SW 1271 (cell line): ENCODE measurements around the gene STKLD1.
"Not testable (repeated sequence)": the region's sequence is repeated elsewhere in the genome, so short reads cannot be mapped to it uniquely, and the experiment has no call there.

ENCODE experiments used
- DNase-seq, 2 experiments: peaks; one replicate each; lab custom pipeline; 2025; lab: John Stamatoyannopoulos, UW

STKLD1 gene

DNA sequence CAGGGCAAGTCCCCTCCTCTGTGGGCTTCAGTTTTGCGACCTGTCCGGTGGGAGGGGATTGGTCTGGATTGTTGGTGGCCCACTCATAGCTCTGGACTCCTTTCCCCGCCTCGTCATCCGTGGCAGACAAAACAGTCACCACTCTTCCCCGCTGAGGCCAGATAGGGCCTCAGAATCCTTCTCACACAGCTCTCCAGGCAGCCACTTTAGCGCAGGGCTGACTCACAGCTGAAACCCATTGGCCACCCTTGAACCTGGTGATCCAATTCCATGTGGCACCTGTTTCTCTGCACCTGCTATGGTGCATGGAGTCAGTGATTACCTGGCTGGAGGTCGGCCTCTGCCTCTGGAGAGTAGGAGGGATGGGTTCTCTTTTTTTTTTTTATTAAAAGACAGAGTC lies 67.8 kb downstream of the STKLD1 start:
- no peak for DNase-seq

DNA sequence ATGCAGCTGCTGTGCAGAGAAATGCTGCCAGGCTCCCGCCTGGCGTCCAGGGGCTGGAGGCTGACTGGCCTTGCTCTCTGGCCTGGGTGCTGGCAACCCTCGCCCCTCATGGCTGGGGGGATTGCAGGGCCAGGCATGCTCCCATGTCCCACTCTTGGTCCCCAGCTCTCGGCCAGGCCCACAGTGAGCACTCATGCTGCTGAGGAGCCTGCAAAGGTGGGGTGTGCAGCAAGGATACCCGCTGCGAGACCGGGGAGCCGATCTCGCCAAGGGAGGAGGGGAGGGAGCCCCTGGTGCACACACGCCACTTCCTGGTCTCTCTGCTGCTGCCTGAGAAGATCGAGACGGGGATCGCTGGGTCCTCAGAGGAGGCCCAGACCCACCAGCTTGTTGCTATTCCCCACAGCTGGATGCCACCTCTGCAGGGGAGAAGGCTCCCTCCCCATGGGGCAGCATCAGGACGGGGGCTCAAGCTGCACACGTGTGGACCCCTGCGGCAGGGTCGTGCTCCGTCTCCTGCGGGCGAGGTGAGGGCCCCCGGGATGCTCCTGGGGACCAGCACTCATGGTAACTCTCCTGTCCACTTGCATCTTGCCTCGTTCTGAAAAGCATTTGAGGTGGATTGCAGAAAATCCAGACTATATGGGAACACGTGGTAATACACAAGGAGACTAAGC lies 69.3 kb downstream of the STKLD1 start:
- DNase-seq = no peak

DNA sequence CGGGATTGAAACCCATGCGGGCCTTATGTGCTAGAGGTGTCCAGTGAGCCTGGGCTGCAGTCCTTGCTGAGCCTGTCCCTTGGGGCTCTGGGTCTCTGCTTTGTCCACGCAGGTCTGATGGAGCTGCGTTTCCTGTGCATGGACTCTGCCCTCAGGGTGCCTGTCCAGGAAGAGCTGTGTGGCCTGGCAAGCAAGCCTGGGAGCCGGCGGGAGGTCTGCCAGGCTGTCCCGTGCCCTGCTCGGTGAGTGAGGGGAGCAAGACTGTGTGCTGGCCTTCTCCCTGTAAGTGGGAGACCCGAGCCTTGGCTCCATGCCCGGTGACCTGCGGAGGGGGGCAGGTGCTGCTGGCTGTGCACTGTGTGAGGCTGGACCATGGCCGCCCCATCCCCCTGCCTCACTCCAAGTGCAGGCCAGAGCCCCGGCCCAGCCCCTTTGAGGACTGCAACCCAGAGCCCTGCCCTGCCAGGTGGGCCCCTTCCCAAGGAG lies 72.4 kb downstream of the STKLD1 start:
- no peak for DNase-seq

DNA sequence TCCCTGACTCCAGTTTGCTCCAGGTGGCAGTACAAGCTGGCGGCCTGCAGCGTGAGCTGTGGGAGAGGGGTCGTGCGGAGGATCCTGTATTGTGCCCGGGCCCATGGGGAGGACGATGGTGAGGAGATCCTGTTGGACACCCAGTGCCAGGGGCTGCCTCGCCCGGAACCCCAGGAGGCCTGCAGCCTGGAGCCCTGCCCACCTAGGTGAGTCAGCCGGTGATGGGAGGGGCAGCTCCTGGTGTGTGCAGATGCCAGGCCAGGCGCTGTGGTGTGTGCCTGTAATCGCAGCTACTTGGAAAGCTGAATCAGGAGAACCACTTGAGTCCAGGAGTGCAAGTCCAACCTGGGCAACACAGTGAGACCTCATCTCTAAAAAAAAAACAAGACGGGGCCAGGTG lies 73.6 kb downstream of the STKLD1 start:
- DNase-seq = no peak

DNA sequence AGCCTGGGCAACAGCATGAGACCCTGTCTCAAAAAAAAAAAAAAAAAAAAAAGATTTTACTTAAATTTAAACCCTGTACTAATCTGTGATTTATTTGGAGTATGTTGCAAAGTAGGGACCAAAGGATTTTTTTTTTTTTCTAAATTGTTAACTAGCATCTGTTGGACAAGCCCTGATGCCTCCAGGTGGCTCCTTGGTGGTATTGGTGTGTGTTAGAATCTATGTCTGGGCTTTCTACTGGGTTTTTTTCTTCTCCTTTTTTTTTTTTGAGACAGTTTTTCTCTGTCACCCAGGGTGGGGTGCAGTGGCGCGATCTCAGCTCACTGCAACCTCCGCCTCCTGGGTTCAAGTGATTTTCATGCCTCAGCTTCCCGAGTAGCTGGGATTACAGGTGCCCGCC lies 75.7 kb downstream of the STKLD1 start:
- not testable (repeated sequence) for DNase-seq

DNA sequence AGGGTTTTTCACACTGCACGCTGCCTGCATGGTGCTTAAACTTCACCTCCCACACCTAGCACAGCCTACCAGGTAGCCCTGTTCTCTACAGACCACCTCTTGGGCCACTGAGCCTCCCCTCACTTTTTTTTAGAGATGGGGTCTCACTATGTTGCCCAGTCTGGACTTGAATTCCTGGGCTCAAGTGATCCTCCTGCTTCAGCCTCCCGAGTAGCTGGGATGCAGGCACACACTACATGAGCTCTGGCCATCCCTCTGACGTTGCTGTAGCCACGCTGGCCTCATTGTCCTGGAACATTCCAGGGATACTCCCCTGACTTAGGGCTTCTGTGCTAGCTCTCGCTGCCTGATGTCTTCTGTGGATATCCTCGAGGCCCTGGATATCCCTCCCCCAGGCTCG lies 76.4 kb downstream of the STKLD1 start:
- DNase-seq = no peak

DNA sequence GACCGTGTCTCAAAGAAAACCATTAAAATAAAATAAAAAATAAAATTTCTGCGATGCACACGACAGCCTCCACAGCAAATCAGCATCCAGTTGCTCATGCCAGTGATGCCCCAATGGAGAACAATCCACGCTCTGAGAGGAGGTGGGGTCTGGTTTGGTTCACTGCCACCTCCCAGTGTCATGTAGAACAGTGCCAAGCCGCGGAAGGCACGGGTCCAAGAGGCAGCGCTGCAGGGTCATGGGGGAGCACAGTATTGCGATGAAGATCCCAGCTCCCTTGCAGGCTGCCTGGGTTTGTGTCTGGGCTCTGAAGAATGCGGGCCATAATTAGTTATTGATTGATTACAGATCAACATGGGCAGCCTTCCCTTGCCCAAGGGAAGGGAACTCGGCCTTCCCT lies 77.5 kb downstream of the STKLD1 start:
- no peak for DNase-seq

DNA sequence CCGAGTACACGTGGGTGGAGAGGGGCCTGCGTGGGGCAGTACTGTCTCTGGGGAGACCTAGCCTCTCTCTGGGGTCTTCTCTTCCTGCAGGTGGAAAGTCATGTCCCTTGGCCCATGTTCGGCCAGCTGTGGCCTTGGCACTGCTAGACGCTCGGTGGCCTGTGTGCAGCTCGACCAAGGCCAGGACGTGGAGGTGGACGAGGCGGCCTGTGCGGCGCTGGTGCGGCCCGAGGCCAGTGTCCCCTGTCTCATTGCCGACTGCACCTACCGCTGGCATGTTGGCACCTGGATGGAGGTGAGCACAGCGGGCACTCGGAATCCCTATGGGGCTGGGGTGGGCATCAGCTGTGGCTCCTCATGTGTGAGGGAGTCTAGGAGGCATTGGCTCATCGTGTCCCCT lies 78.2 kb downstream of the STKLD1 start:
- no peak for DNase-seq

DNA sequence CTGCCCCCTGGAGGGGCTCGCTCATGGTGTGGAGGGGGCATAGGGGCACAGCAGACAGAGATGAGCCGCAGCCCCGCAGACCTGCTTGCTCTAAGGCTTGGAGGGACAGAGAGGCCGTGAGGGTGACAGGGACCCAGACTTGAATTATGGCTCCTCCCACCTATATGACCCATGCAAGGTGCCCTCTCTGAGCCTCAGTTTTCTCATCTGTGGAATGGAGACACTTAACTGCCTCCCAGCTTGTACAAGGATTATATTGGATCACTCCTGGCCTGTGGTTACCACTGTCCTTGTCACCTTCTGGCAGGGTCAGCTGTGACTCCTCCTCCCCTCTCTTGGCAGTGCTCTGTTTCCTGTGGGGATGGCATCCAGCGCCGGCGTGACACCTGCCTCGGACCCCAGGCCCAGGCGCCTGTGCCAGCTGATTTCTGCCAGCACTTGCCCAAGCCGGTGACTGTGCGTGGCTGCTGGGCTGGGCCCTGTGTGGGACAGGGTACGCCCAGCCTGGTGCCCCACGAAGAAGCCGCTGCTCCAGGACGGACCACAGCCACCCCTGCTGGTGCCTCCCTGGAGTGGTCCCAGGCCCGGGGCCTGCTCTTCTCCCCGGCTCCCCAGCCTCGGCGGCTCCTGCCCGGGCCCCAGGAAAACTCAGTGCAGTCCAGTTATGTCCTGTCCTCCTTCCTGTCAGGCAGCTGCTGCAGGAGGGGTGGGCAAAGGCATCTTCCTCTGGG lies 78.9 kb downstream of the STKLD1 start:
- DNase-seq = no peak
